Hepatocyte (in vitro differentiated cells): ENCODE results near the gene SPATA19.

Experiments used
- EZH2phosphoT487 ChIP-seq: fragments of 200-600 bp; sonication (generic); IDR thresholded peaks from one replicate; pipeline ENCODE4 v1.6.1; 2018; ENCODE audit warnings: antibody characterized with exemption, mild to moderate bottlenecking, low read depth, moderate library complexity; ENCODE audit not compliant: unreplicated experiment, severe bottlenecking
- TF ChIP-seq, protein P1 (sequence below): fragments of 200-600 bp; sonication (generic); IDR thresholded peaks from 2 replicates; pipeline ENCODE4 v1.5.1; 2016; ENCODE audit warnings: antibody characterized with exemption, mild to moderate bottlenecking; ENCODE audit not compliant: poor library complexity

DNA sequence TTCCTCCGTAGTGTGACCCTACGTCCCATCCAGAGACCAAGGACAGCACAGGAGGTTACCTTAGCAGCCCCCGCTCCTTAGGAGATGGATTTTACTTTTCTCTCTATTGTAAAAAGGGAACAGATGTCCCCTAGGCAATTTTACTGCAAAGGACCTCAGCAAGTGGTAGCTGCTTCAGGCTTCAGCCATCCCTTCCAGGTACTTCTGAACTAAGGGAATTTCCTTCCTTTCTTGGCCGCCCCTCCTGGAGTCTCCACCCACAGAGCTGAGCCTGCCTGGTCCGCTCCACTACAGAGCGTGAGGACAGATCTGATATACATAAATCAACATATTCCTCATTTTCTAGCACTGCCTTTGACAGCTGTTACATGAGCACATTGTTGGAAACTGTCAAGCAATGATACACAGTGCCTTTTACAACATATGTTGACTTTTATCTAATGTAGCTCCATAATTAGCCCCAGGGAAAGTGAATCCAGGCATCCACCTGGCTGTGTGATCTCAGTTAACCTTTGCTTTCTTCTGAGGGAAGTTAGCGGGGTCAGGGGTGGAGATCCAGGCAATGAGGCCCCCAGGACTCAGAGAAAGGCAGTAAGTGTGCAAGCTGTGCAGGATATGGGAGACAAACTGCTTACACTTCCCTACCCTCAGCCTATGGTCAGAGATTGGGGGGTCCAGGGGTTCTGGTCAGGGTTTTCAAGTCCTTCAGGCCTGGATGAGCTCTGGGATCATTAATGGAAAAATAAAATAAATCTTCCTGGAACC is 51.9 kb downstream of the SPATA19 start:
- TF ChIP-seq, protein P1, sequence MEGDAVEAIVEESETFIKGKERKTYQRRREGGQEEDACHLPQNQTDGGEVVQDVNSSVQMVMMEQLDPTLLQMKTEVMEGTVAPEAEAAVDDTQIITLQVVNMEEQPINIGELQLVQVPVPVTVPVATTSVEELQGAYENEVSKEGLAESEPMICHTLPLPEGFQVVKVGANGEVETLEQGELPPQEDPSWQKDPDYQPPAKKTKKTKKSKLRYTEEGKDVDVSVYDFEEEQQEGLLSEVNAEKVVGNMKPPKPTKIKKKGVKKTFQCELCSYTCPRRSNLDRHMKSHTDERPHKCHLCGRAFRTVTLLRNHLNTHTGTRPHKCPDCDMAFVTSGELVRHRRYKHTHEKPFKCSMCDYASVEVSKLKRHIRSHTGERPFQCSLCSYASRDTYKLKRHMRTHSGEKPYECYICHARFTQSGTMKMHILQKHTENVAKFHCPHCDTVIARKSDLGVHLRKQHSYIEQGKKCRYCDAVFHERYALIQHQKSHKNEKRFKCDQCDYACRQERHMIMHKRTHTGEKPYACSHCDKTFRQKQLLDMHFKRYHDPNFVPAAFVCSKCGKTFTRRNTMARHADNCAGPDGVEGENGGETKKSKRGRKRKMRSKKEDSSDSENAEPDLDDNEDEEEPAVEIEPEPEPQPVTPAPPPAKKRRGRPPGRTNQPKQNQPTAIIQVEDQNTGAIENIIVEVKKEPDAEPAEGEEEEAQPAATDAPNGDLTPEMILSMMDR: no peak
- no peak for TF ChIP-seq EZH2phosphoT487
